HuH-7.5 (cell line): ENCODE data around the gene DRD2.

ENCODE experiments used
- DNase-seq: peaks from one replicate; pipeline ENCODE4 v3.0.0; 2011; ENCODE audit warnings: low spot score

Gene DRD2

GRCh38 chr11:113398669-113399430 lies 76.3 kb downstream of the DRD2 start:
- no peak for DNase-seq

- no peak for DNase-seq
These were observed 77.4 kb downstream of the DRD2 start for GRCh38 chr11:113397821-113398220.

GRCh38 chr11:113397212-113397611 lies 78.0 kb downstream of the DRD2 start:
- no peak for DNase-seq

- DNase-seq = no peak
These were observed 78.5 kb downstream of the DRD2 start for GRCh38 chr11:113396690-113397089.

GRCh38 chr11:113395782-113396336 lies 79.3 kb downstream of the DRD2 start:
- no peak for DNase-seq

- no peak for DNase-seq
These were observed 80.3 kb downstream of the DRD2 start for GRCh38 chr11:113394919-113395318.

- no peak for DNase-seq
These were observed 81.7 kb downstream of the DRD2 start for GRCh38 chr11:113393501-113393985.

GRCh38 chr11:113392236-113392921 lies 82.8 kb downstream of the DRD2 start:
- no peak for DNase-seq

GRCh38 chr11:113389272-113389671 lies 85.9 kb downstream of the DRD2 start:
- DNase-seq = no peak

GRCh38 chr11:113387605-113388211 lies 87.5 kb downstream of the DRD2 start, which contains the start of gene ANKK1:
ANKK1 (plus strand) TSS chr11:113387779; CDS start chr11:113387885, 106 bp downstream.
- DNase-seq = no peak

GRCh38 chr11:113386866-113387265 lies 88.3 kb downstream of the DRD2 start:
- DNase-seq = no peak

GRCh38 chr11:113385749-113386148 lies 89.4 kb downstream of the DRD2 start:
- DNase-seq = no peak

GRCh38 chr11:113384551-113384950 lies 90.6 kb downstream of the DRD2 start:
- DNase-seq = no peak

GRCh38 chr11:113382121-113382520 lies 93.1 kb downstream of the DRD2 start:
- no peak for DNase-seq

GRCh38 chr11:113378692-113379091 lies 96.5 kb downstream of the DRD2 start:
- no peak for DNase-seq

- no peak for DNase-seq
These were observed 97.4 kb downstream of the DRD2 start for GRCh38 chr11:113377681-113378412.

GRCh38 chr11:113376156-113376555 lies 99.0 kb downstream of the DRD2 start:
- no peak for DNase-seq

GRCh38 chr11:113375402-113375801 lies 99.8 kb downstream of the DRD2 start:
- no peak for DNase-seq

GRCh38 chr11:113373981-113374560 lies 101.1 kb downstream of the DRD2 start:
- no peak for DNase-seq

- no peak for DNase-seq
These were observed 101.9 kb downstream of the DRD2 start for GRCh38 chr11:113373306-113373705.

GRCh38 chr11:113372309-113372708 lies 102.9 kb downstream of the DRD2 start:
- DNase-seq = no peak

- no peak for DNase-seq
These were observed 104.6 kb downstream of the DRD2 start for GRCh38 chr11:113370634-113371033.
